ENCODE data around the gene TMC2.

GRCh38 chr20:2637246-2637645, 100.9 kb downstream of the TMC2 start:
- TF ChIP-seq GATA1 (IDR thresholded peaks at IDR 0.05; ENCODE audit: low read depth, low read length) (no peak), POLR2A (IDR thresholded peaks at IDR 0.05; ENCODE audit: low read length) (no peak)

Data from erythroblast (primary cell).